GM18499 (cell line): ENCODE data around the gene MYLK2.

Experiments
- ATAC-seq: cut with Tn5 transposase; IDR thresholded peaks from one replicate; pipeline ENCODE4 v1.9.1; 2021; ENCODE audit warnings: moderate number of reproducible peaks; ENCODE audit not compliant: insufficient read depth, unreplicated experiment

MYLK2 gene

GRCh38 chr20:31819083-31819784, at the start of gene MYLK2:
TSS of gene MYLK2 (plus strand) at chr20:31819356. CDS start at chr20:31819581, 225 bp downstream.
- no peak for ATAC-seq

- ATAC-seq, result no peak
Observed at GRCh38 chr20:31769681-31770080, 49.5 kb upstream of the MYLK2 start.

- no peak for ATAC-seq
Observed at GRCh38 chr20:31770243-31770642, 48.9 kb upstream of the MYLK2 start.

GRCh38 chr20:31774408-31774807, 44.7 kb upstream of the MYLK2 start:
- no peak for ATAC-seq

GRCh38 chr20:31780839-31781238, 38.3 kb upstream of the MYLK2 start:
- no peak for ATAC-seq

- no peak for ATAC-seq
Observed at GRCh38 chr20:31781945-31782344, 37.2 kb upstream of the MYLK2 start.

- ATAC-seq, result no peak
Observed at GRCh38 chr20:31784354-31785044, 34.7 kb upstream of the MYLK2 start.

GRCh38 chr20:31785089-31785488, 34.1 kb upstream of the MYLK2 start:
- ATAC-seq, result no peak

GRCh38 chr20:31788578-31788977, 30.6 kb upstream of the MYLK2 start:
- ATAC-seq, result no peak

- no peak for ATAC-seq
Observed at GRCh38 chr20:31790401-31790800, 28.8 kb upstream of the MYLK2 start.

- no peak for ATAC-seq
Observed at GRCh38 chr20:31797364-31797763, 21.8 kb upstream of the MYLK2 start.

- no peak for ATAC-seq
Observed at GRCh38 chr20:31801508-31801907, 17.6 kb upstream of the MYLK2 start.

GRCh38 chr20:31803552-31804291, 15.4 kb upstream of the MYLK2 start:
- no peak for ATAC-seq

- no peak for ATAC-seq
Observed at GRCh38 chr20:31806564-31807355, 12.4 kb upstream of the MYLK2 start.

GRCh38 chr20:31808481-31808880, 10.7 kb upstream of the MYLK2 start:
- ATAC-seq, result no peak

- no peak for ATAC-seq
Observed at GRCh38 chr20:31809661-31810060, 9.5 kb upstream of the MYLK2 start.

GRCh38 chr20:31811198-31811597, 8.0 kb upstream of the MYLK2 start:
- ATAC-seq, result no peak

- ATAC-seq, result no peak
Observed at GRCh38 chr20:31811796-31812728, 7.1 kb upstream of the MYLK2 start.

- no peak for ATAC-seq
Observed at GRCh38 chr20:31813611-31814010, 5.5 kb upstream of the MYLK2 start.
